GM19324 (cell line): ENCODE results near the gene ANTKMT.
"Not testable (repeated sequence)": the region's sequence is repeated elsewhere in the genome, so short reads cannot be mapped to it uniquely, and the experiment has no call there.

ENCODE experiments used
- ATAC-seq: cut with Tn5 transposase; IDR thresholded peaks from one replicate; pipeline ENCODE4 v1.9.1; 2021; ENCODE audit warnings: mild to moderate bottlenecking, moderate library complexity; ENCODE audit not compliant: unreplicated experiment, low FRiP score

The ANTKMT gene

DNA sequence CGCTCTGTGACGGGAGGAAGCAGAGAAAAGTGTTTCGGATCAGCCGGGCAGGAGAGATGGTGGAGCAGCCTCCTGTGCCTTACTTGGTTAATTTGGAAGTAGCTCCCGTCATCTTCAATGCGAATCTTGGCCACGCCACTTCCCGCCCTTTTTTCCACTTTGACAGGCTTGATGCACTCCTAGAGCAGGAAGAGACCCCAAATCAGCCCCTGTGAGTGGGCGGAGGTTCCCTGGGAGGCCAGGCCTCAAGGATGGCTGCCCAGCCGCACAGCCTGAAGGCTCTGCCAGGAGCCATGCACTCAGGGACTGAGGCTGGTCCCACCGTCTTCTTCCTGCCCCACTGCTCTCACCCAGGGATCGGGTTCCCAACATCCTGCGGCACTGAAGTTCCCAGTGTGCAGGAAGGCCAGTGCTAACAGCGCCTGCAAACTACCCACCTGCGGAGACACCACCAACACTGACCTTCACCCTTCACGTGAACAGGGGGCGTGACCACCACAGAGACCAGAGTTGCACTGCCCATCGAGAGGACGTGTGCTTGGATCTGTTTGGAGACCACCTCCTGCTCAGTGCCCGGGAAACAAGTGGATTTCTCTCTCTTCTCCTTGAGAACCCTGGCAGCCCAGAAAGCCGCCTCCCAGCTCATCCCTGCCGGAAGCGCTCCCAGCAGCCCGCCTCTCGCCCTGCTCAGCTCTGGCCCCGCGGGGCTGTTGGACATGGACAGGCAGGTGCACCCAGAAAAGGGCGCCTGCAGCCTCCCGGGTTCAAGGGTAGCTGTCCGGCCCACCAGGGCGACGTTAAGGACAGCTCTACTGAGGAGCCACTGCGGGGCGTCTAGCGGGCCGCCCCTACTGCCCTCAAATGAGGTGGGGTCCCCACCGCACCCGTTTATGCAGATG, 18.9 kb downstream of the ANTKMT start:
- no peak for ATAC-seq

DNA sequence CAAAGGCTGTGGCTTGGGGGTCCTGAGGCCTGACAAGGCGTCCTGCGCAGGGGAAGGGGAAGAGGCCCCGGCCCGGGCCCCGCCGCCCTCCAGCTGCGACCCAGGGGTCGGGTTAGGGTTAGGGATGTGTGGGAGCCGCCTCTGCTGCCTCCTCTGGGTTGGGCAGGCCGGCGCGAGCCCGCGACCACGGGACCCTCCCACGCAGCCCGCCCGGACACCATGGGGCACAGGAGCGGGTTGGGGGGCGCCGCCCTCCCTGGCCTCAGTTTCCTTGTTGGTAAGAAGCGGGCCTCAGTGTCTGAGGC, 19.5 kb downstream of the ANTKMT start:
- peak; percentile 5 for ATAC-seq

DNA sequence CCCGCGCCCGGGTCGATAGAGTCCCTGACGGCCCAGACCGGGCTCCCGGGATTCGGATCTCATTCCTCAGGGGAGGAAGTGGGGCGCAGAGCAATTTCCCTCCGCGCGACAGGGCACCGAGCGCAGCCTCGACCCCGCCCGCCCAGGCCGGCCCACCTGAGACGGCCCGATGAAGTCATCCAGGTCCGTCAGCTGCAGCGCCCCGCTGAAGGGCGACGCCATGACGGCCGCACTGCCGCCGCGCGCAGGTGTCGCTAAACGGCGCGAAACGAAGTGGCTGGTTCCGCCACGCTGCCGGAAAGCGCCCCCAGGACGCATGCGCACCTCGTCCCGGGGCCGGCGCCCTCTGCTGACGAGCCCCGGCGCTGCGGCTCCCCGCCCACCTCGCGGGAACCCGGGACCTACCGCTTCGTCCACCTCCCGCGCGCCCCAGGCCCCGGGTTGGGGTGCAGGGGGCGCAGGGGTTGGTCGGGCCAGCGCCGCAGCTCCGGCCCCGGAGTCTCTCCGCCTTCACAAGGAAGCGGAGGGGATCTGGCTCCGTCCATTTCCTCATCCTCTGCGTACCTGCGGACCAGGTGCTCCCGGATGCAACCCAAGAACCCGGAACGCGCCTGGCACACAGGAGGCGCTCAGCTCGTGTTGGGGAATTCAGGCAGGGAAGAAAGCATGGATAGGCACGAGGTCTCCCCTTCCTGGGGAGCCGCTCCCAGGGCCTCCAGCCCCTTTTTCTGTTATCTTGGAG, 20.0 kb downstream of the ANTKMT start, which contains the start of gene CIAO3:
CIAO3 (minus strand) TSS at position 234 of the 742 bp plus-strand sequence; CDS start at position 222, 12 bp downstream.
- peak; percentile 87 for ATAC-seq

DNA sequence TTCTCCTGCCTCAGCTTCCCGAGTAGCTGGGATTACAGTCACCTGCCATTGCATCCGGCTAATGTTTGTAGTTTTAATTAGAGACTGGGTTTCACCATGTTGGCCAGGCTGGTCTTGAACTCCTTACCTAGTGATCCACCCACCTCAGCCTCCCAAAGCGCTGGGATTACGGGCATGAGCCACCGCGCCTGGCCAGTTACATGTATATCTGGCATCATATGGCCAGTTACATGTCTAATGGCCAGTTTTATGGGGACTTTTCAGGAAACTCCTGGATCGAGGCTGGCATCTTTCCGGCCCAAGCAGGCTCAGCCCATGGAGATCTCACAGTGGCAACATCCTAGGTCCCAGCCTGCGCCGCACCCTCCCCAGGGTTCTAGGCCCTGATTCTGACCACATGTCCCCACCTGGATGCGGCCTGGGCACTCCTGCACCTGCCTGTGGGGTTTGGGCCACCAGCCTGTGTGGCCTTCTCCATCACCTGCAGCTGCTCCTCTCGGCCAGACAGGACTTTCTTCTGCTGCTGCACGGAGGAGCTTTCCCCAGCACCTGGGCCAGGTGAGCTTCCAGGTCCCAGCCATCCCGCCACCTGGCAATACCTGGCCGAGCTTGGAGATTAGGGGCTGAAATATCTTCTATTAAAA, 21.2 kb downstream of the ANTKMT start:
- no peak for ATAC-seq

DNA sequence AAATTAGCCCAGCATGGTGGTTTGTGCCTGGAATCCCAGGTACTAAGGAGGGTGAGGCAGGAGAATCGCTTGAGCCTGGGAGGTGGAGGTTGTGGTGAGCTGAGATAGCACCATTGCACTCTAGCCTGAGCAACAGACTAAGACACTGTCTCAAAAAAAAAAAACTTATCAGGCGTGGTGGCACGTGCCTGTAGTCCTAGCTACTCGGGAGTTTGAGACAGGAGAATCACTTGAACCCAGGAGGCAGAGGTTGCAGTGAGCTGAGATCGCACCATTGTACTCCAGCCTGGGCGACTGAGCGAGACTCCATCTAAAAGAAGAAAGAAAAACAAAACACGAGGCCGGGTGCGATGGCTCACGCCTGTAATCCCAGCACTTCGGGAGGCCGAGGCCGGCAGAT, 21.9 kb downstream of the ANTKMT start:
- not testable (repeated sequence) for ATAC-seq

DNA sequence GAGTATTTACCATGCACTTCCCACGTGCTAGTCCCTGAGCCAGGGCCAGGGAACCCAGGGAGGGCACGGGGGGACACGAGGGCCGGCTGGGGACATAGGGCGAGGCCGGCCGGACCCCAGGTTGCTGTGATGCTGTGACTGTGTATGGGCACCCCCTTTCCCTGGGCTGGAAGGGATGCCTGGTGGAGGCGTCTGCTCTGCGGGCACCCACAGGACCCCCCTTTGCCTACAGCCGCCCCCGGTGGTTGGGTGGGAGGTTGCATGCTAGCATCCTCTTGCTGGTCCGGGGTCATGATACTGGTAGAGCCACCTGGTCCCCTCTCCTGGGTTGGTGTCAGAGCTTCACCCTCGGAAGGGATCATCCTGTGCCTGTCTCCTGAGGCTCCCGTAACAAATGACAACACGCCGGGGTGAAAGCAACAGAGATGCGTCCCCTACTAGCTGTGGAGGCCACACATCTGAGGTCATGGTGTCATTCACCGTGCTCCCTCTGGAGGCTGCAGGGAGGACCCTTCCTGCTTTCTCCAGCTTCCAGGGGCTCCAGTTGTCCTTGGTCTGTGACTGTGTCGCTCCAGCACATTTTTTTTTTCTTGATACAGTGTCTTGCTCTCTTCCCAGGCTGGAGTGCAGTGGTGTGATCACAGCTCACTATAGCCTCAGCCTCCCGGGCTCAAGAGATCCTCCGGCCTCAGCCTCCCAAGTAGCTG, 23.0 kb downstream of the ANTKMT start:
- ATAC-seq, result no peak

DNA sequence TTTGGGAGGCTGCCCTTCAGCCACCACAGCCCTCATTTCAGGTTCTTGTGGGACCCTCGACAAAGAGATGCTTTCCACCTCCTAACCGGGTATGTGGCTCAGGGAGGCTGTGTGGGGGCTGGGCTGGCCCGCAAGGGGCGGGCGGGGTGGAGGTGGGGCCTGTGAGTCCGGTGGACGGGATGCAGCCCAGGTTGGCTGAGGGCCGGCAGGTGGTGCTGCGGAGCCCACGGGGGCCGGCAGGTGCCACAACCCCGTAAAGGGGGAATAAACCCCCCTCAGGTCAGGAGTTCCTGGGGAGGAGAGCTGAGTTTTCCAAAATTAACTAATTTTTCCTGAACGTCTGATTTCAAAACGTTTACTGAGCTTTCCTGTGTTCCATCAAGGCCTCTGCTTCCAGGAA, 24.8 kb downstream of the ANTKMT start:
- no peak for ATAC-seq

DNA sequence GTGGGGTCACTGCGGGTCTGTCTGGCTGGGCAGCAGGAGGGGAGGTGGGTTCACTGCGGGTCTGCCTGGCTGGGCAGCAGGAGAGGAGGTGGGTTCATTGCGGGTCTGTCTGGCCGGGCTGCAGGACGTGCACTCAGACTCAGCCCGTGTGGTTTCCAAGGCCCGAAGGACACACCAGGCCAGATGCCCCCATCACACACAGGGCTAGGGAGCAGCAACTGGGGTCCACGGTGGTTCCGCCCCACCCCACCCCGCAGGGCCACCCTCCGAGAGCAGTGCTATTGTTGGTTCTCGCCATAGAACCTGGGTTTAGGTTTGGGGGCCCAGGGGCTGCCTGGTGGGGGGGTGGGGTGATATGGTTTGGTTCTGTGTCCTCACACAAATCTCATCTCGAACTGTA, 25.7 kb downstream of the ANTKMT start:
- no peak for ATAC-seq

DNA sequence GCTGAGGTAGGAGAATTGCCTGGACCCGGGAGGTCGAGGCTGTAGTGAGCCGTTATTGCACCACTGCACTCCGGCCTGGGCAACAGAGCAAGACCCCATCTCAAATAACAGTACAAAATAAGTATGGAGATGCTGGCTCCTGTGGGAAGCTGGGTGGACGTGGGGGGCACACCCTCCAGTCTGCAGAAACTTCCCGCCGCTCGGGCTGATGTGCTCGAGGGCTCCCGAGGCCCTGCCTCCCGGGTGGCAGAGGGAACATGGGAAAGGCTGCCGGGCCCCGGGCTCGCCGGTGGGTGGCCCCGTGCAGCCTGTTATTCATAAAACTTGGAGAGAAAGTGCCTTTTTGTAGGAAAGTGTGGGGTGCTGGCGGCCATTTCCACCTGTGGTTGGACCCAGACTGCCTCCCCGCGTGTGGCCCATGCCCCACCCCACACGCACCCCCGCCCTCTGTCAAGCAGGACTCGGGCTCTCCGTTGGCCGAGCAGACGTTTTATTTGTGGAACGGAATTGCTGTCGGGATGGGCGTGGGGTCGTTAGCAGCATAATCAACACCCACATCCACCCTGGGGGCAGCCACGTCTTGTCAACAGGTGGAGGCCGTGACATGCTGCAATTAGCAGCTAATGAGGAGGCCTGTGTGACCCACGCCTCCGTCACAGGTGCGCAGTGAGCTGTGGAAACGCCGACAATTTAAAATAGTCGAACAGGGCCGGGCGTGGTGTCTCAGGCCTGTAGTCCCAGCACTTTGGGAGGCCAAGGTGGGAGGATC, 27.2 kb downstream of the ANTKMT start:
- no peak for ATAC-seq

DNA sequence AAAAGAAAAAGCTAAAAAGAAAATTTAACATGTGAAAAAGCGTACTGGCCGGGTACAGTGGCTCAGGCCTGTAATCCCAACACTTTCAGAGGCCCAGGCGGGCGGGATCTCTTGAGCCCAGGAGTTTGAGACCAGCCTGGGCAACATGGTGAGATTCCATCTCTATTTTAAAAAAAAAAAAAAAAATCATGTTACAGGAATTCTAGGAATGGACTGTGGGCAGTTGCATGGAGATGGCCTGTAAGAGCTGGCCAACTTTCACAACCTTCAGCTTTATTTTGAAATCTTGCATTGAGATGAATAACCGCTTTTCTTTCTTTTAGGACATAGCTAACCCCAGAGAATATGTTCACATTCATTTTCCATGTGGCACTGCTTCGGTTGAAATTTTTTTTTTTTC, 28.1 kb downstream of the ANTKMT start:
- no peak for ATAC-seq

DNA sequence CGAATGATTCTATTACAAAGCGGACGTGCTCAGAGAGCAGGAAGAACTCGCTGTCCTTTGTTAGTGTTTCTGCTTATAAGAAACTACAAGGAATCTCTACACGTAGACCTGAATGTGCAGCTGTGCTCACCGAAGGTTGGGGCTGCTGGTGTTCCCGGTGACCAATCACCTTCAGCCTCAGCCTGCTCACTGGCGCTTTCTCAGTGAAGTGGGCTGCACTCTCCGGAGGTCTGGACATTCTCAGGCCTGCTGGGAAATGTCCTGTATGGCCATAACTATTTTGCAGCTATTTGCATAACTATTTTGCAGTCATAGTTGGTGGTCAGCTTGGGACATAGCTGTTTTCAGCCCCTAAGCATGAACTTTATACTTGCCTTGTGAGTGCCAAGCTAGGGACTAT, 29.5 kb downstream of the ANTKMT start:
- no peak for ATAC-seq

DNA sequence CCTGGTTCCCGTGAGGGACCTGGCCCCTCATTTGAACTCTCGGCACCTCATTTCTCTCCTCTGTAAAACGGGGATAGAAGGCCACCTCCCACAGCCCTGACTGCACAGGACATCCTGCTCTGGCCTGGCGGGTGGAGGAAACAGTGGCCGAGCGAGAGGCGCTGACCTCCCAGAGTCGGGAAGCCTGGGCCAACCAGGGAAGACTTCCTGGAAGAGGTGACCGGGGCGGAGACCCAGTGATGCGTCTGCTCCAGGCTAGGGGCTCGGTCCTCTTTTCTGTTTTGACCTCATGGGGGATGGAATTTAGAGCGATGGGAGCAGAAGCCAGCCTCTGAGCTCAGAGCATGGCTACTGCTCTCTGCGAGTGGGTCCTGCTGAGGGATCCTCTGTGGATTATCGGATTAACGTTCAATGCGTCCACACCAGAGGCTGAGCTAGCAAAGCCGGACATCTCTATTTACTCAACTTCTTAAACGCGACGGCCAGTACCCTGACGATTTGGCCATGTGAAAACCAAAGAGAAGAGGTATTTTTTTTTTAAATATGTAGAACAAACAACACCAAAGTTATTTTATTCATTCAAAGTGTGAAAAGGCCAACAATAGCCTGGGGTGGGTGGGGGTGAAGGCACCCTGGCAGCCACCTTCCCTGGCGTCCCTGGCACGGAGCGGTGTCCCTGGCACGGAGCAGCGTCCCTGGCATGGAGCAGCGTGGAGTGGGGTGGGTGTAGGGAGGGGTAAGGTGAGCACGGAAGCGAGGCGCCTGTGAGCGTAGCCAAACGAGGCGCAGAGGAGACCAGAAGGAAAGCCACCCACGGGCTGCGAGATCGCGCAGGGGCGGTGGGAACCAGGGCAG, 30.4 kb downstream of the ANTKMT start:
- no peak for ATAC-seq

DNA sequence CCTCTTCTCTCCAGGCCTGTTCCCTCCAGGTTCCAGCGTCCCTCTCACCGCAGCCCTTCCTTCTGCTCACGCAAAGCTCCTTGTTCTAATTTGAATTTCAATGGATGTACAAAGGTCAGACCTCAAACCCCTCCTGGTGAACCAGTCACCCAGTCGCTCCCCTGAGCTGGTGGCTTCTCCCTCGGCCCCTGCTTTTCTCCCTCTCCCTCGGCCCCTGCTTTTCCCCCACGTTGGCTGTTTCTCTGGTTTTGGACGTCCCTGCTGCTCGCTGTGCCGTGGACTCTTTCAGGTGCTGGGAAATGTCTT, 31.0 kb downstream of the ANTKMT start:
- no peak for ATAC-seq

DNA sequence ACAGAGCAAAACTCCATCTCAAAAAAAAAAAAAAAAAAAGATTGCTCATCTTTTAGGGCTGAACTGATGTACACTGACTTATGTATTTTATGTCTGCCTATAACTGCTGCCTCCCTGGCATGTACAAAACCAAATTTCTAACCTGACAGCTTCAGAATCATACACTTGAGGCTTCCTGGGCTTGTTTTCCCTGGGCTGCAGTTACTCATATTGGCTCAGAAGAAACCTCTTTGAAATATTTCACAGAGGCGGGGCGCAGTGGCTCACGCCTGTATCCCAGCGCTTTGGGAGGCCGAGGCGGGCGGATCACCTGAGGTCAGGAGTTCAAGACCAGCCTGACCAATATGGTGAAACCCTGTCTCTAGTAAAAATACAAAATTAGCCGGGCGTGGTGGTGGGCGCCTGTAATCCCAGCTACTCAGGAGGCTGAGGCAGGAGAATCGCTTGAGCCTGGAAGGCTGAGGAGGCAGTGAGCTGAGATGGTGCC, 33.2 kb downstream of the ANTKMT start:
- not testable (repeated sequence) for ATAC-seq

DNA sequence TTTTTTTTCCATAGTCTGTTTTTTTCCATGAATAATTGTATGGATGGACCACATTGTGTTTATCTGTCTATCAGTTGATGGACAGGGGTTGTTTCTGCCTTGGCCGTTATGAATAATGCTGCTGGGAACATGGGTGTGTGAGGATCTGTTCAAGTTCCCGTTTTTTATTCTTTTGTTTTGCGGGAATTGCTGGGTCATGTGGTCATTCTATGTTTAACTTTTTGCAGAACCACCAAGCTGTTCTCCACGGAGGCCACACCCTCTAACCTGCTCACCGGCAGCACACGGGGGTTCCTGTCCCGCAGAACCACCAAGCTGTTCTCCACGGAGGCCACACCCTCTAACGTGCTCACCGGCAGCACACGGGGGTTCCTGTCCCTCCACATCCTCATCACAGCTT, 33.7 kb downstream of the ANTKMT start:
- no peak for ATAC-seq

DNA sequence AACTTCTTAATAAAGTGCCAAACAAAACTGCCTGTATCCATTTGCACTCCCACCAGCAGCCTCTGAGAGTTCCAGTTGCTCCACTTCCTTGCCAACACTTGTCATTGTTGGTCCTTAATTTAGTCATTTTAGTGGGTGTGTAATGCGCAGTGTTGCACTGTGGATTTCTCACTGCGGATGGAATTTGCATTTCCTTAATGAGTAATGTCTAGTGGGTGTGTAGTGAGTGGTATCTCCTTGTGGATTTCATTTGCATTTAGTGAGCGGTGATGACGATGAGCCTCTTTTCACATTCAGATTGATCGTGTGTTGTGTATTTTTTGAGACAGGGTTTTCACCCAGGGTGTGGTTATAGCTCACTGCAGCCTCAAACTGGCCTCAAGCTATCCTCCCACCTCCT, 35.5 kb downstream of the ANTKMT start:
- no peak for ATAC-seq

DNA sequence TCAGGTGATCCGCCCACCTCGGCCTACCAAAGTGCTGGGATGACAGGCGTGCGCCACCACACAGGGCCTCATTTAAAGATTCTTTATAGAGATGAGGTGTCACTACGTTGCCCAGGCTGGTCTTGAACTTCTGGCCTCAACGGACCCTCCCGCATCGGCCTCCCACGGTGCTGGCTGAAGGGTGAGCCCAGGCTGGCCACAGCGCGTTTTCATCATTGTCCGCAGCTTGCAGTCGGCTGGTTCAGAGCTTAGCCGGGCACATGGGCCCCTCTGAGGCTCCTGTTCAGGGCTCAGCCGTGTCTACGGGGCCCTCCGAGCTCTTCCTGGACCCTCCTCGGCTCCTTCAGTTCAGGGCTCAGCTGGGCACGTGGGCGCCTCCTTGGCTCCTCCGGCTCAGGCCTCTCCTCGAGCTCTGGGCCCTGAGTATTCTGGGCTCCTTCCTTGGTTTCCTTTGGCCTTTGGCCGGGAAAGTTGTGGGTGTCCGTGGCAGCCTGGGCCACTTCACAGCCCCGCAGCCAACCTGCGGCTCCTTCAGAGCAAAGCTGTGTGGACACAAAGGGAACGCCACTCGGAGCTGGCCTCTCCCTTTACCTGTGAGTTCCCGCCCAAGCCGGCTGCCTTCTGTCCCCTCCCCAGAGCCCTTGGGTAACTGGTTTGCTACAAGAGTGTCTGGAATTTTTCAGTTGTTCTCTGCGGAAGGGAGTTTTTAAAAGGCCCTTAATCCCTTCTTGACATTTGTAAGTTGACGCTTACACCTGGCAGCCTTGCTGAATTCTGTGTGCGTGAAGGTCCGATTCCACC, 38.4 kb downstream of the ANTKMT start:
- ATAC-seq, result no peak

DNA sequence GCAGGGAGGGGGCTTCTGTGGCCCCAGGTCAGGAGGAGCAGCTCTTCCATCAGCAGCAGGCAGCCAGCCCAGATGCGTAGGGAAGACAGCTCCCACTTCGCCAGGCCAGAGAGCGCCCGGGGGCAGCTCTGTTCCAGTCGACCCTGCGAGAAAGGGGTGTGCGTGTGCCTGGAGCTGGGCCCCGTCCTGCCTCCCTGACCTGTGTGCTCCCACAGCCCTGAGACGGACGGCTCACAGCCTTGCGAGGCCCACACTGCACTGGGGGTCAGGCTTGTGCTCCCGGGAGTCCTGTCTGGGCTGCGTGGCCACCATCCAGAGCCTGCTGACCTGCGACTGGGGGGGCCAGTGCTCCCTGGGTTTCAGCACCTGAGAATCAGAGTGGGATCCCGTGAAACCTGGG, 39.1 kb downstream of the ANTKMT start:
- ATAC-seq, result no peak
